Endothelial cell of umbilical vein (primary cell): ENCODE measurements around the gene CACNA1S. TPM values are rescaled to one million over a fixed set of nuclear protein-coding genes. Genes with fewer than 3 reads are reported as not detected.

Experiments used
- BruUV-seq: library from RNA; stranded (reverse); fragments of 400-500 nt; replicated peaks from 2 replicates; lab custom pipeline; 2021; lab: Mats Ljungman, UMichigan
- CTCF ChIA-PET: fragments of 300-600, 350-600 bp; sonication (Branson Sonifier 250); formaldehyde crosslinking; loops from one replicate; lab custom pipeline; 2021; ENCODE audit warnings: antibody characterized with exemption, inconsistent platforms; lab: Charles Lee
- POLR2A ChIA-PET: fragments of 300-600, 350-600 bp; sonication (Branson Sonifier 250); formaldehyde crosslinking; loops from one replicate; lab custom pipeline; 2021; ENCODE audit warnings: antibody characterized with exemption, inconsistent platforms; lab: Charles Lee
- DNase-seq: peaks from one replicate; pipeline ENCODE4 v3.0.0-alpha.2; 2011; ENCODE audit warnings: low read depth, low spot score
- FAIRE-seq: peaks from 2 replicates; lab custom pipeline; 2011; peaks lifted over from hg19 to GRCh38; lab: Jason Lieb, UNC
- H2AFZ ChIP-seq: 2 replicates; pipeline ENCODE4 v1.6.0; 2012; ENCODE audit warnings: low read depth, low read length, control low read depth, inconsistent platforms
- H3K27ac ChIP-seq: 2 replicates; pipeline ENCODE4 v1.5.1; 2011; ENCODE audit warnings: low read depth, mild to moderate bottlenecking, control low read depth, low read length, moderate library complexity; ENCODE audit not compliant: insufficient read depth
- H3K27me3 ChIP-seq, 2 experiments: 2 replicates each; pipeline versions ENCODE4 v1.6.0 to v1.6.1; 2011; ENCODE audit warnings: low read length in 2 of 2, mixed read lengths in 1 of 2; ENCODE audit not compliant: control insufficient read depth in 2 of 2, insufficient read depth in 2 of 2
- H3K36me3 ChIP-seq, 2 experiments: 2 replicates in 1 of 2; 3 replicates in 1 of 2; pipeline ENCODE4 v1.5.1; 2011; ENCODE audit warnings: low read length in 2 of 2, mild to moderate bottlenecking in 1 of 2, moderate library complexity in 1 of 2; ENCODE audit not compliant: control insufficient read depth in 2 of 2, insufficient read depth in 2 of 2; ENCODE audit errors: extremely low read depth in 1 of 2
- H3K4me1 ChIP-seq: 3 replicates; pipeline ENCODE4 v1.5.1; 2011; ENCODE audit warnings: mild to moderate bottlenecking, low read length; ENCODE audit not compliant: control insufficient read depth, insufficient read depth; ENCODE audit errors: extremely low read depth
- H3K4me2 ChIP-seq: 2 replicates; pipeline ENCODE4 v1.6.1; 2011; ENCODE audit warnings: low read length, control low read depth, mixed read lengths; ENCODE audit not compliant: insufficient read depth
- H3K4me3 ChIP-seq, 3 experiments: fragments of 200-600 bp in 1 of 3; sonication (generic), shearing (Covaris generic) in 1 of 3; replicated peaks in 1 of 3; 2 replicates each; pipeline ENCODE4 v1.5.1; 2011 to 2016; ENCODE audit warnings: control low read depth in 3 of 3, low read length in 3 of 3, mild to moderate bottlenecking in 2 of 3, inconsistent platforms in 1 of 3, low read depth in 1 of 3, moderate library complexity in 1 of 3; ENCODE audit not compliant: insufficient read depth in 1 of 3
- H3K79me2 ChIP-seq: 2 replicates; pipeline ENCODE4 v1.6.0; 2012; ENCODE audit warnings: low read length, inconsistent platforms; ENCODE audit not compliant: control insufficient read depth, insufficient read depth
- H3K9ac ChIP-seq: replicated peaks from 2 replicates; pipeline ENCODE3; 2011; ENCODE audit warnings: low read length, control low read depth; ENCODE audit not compliant: insufficient read depth; ENCODE audit errors: extremely low read depth
- H3K9me1 ChIP-seq: replicated peaks from 3 replicates; pipeline ENCODE4 v1.6.0; 2011; ENCODE audit warnings: mild to moderate bottlenecking, low read length; ENCODE audit not compliant: control insufficient read depth, insufficient read depth; ENCODE audit errors: extremely low read depth
- H3K9me3 ChIP-seq: replicated peaks from 2 replicates; pipeline ENCODE4 v1.5.1; 2012; ENCODE audit warnings: low read length, inconsistent platforms; ENCODE audit not compliant: control insufficient read depth, insufficient read depth
- H4K20me1 ChIP-seq: replicated peaks from 2 replicates; pipeline ENCODE3; 2011; ENCODE audit warnings: mild to moderate bottlenecking, low read length; ENCODE audit not compliant: control insufficient read depth, insufficient read depth; ENCODE audit errors: extremely low read depth
- CTCF ChIP-seq, 2 donors: IDR thresholded peaks; 1 replicate in 1 of 2; 2 replicates in 1 of 2; pipeline ENCODE4 v1.5.1; 2011; ENCODE audit warnings: low read length in 2 of 2, mild to moderate bottlenecking in 2 of 2, moderate library complexity in 2 of 2, control low read depth in 1 of 2, inconsistent platforms in 1 of 2, low read depth in 1 of 2; ENCODE audit not compliant: insufficient read depth in 1 of 2; ENCODE audit errors: extremely low read depth in 1 of 2
- EZH2 ChIP-seq: IDR thresholded peaks from 2 replicates; pipeline ENCODE4 v1.6.1; 2012; ENCODE audit warnings: borderline replicate concordance, low read depth, mild to moderate bottlenecking, moderate library complexity, low read length, inconsistent platforms; ENCODE audit not compliant: severe bottlenecking
- FOS ChIP-seq: IDR thresholded peaks from 2 replicates; pipeline ENCODE4 v1.6.1; 2011; ENCODE audit warnings: mild to moderate bottlenecking, low read length, moderate library complexity, borderline replicate concordance; ENCODE audit not compliant: insufficient read depth
- GATA2 ChIP-seq: IDR thresholded peaks from 2 replicates; pipeline ENCODE4 v1.7.0; 2011; ENCODE audit warnings: low read depth, mild to moderate bottlenecking, moderate library complexity, mixed read lengths, low read length; ENCODE audit not compliant: insufficient read length, insufficient read depth
- JUN ChIP-seq: IDR thresholded peaks from 2 replicates; pipeline ENCODE4 v1.6.1; 2011; ENCODE audit warnings: borderline replicate concordance, low read depth; ENCODE audit not compliant: insufficient read length, insufficient read depth
- MAX ChIP-seq: IDR thresholded peaks from 2 replicates; pipeline ENCODE4 v1.6.1; 2011; ENCODE audit not compliant: insufficient read depth, insufficient read length
- MYC ChIP-seq: IDR thresholded peaks from one replicate; pipeline ENCODE4 v1.6.1; 2011; ENCODE audit warnings: mild to moderate bottlenecking, low read depth, low read length
- POLR2A ChIP-seq: IDR thresholded peaks from 2 replicates; pipeline ENCODE4 v1.6.1; 2012; ENCODE audit warnings: low read depth, mild to moderate bottlenecking, control low read depth, low read length
- POLR2AphosphoS5 ChIP-seq: IDR thresholded peaks from 2 replicates; pipeline ENCODE4 v1.6.1; 2012; ENCODE audit warnings: low read depth, mild to moderate bottlenecking, control low read depth, low read length, moderate library complexity; ENCODE audit not compliant: insufficient read depth
- dilution Hi-C: fragments of 300-500 bp; cut with MboI; formaldehyde crosslinking; loops from one replicate; pipeline ENCODE4 v1.15.0; 2019; ENCODE audit warnings: low sequenced_read_pairs; ENCODE audit not compliant: extremely low pct_ligation_motif_present
- intact Hi-C: fragments of 100-400 bp; cut with micrococcal nuclease; formaldehyde crosslinking; loops from one replicate; pipeline ENCODE4 v1.10.0; 2022
- polyA plus RNA-seq, 4 experiments: library from polyadenylated mRNA; depleted of rRNA in 3 of 4; stranded (reverse) in 3 of 4; unstranded in 1 of 4; fragments of >200 nt; gene quantifications; 2 replicates each; pipeline versions ENCODE4 v1.2.1 to v1.2.3, GENCODE V29; 2011 to 2012; ENCODE audit warnings: missing spikeins in 1 of 4
- total RNA-seq: library from RNA; stranded (reverse); gene quantifications from 2 replicates; pipeline ENCODE4 v1.2.3, GENCODE V29; 2021

CACNA1S gene
- total and polyA plus RNA-seq, 2 donors (not counting 3 experiments of a cell fraction or from before 2014, with no cell fraction given), result not detected

- Histone ChIP-seq H3K27ac (no peak overlapping the region), H3K36me3 (no peaks in the 10 kb centered on the region), H3K4me2 (no peak overlapping the region), H3K9me3 (no peaks in the 10 kb centered on the region), H3K4me3 (no peak overlapping the region), H3K9ac (no peak overlapping the region), H2AFZ (no peak overlapping the region), H4K20me1 (no peaks in the 10 kb centered on the region), H3K9me1 (no peaks in the 10 kb centered on the region), H3K4me1 (no peaks in the 10 kb centered on the region), H3K79me2 (no peaks in the 10 kb centered on the region), H3K27me3 (peaks cover 0 to 4% of the 10 kb centered on the region in 2 experiments)
- CTCF ChIA-PET, result no interaction called here
- BruUV-seq, result no TSS peak
- intact Hi-C loops (no loop called here), dilution Hi-C loops (no loop called here)
- no peak for DNase-seq
- no peak for FAIRE-seq
- no peak for TF ChIP-seq EZH2
- TF ChIP-seq JUN, result no peak
- TF ChIP-seq GATA2, result no peak
- no peak for TF ChIP-seq MAX
- no peak for TF ChIP-seq MYC
- TF ChIP-seq POLR2AphosphoS5, result no peak
- no peak for TF ChIP-seq POLR2A
- TF ChIP-seq CTCF (IDR thresholded peaks at IDR 0.05; ENCODE audit: extremely low read depth in 1 of 2, insufficient read depth in 1 of 2, low read depth in 1 of 2, low read length in 2 of 2), result no peak
- TF ChIP-seq FOS, result no peak
- POLR2A ChIA-PET, result no interaction called here
Measured at GRCh38 chr1:201077116-201077515, 35.1 kb downstream of the CACNA1S start.
